GM19043 (cell line): ENCODE results near the gene ALK.

ENCODE experiments used
- ATAC-seq: cut with Tn5 transposase; IDR thresholded peaks from one replicate; pipeline ENCODE4 v1.9.1; 2021; ENCODE audit warnings: low read depth; ENCODE audit not compliant: unreplicated experiment

ALK gene

DNA sequence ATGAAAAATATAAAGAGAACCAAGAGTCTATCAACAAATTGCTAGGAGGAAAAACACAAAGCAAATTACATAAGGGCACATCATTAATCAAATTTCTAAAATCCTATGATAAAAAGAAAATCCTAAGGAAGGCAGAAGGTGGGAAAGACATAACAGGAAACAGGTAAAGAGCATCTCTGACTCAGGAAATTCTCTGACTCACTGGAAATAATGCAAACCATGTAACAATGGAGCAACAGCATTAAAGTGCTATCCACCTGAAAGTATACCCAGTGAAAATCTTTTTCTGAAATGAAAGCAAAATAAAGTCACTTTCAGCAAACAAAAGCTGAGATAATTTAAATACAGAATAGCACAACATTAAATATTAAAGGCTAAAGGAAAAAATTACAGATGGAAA lies 10.9 kb downstream of the ALK start:
- no peak for ATAC-seq

DNA sequence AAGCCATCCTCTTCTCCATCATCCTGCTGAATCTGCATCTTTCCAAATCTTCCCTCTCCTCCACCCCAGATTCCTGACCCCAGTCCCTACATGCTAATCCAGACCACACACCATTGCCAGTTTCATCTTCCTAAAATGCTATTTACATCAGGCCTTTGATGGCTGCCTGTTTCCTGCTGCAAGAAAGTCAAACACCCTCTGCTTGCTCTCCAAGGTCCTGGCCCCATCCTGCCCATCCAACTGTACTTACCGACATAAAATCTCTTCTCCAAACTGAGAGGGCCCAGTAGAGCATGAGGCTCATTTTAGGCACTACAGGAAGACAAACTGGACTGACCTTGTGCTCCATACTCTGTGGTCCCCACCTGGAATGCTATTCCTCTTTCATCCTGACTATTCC lies 19.0 kb downstream of the ALK start:
- no peak for ATAC-seq

DNA sequence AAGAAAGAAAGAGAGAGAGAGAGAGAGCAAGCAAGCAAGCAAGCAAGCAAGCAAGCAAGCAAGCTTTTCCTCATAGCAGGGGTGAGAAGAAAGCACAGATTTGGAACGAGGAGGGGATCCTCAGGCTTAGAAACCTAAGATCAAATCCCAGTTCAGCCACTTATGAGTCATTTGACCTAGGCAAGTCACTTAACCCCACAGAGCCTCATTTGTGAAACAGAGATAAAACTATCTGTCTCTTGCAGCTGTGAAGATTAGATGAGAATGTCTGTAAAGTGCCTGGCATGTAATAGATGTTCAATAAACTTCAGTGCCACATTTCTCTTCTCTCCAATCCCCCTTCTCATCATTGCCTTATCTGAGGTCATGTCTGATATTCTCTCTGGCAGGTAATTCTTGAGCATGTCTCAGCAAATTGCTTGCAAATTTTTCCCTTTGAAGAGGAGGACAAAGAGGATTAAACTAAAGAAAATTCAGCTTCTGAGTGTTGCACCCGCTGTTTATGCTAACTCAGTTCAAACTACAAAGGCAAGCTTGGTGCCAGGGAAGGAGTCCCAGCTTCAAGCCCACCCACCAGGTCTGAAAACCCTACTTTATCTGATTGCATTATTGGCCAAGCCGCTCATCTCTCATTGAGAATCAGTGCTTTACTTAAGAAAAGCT lies 20.3 kb downstream of the ALK start:
- no peak for ATAC-seq

DNA sequence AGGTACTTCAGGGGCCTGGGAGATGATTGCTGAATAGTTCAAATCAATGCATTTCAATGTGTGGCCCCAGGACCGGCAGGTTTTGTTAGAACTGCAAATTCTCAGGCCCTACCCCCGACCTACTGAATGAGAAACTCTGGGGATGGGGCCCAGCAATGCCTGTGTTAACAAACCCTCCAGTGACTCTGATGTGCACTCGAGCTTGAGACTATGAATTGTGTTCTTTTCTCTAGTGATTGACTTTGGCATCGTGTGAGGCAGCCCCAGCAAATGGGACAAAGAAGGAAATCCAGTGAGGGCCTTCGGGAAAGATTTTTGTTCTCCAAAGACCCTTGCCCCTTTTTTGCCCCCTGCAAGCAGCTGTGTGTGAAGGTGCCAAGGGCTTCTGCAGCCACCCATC lies 22.4 kb downstream of the ALK start:
- no peak for ATAC-seq

DNA sequence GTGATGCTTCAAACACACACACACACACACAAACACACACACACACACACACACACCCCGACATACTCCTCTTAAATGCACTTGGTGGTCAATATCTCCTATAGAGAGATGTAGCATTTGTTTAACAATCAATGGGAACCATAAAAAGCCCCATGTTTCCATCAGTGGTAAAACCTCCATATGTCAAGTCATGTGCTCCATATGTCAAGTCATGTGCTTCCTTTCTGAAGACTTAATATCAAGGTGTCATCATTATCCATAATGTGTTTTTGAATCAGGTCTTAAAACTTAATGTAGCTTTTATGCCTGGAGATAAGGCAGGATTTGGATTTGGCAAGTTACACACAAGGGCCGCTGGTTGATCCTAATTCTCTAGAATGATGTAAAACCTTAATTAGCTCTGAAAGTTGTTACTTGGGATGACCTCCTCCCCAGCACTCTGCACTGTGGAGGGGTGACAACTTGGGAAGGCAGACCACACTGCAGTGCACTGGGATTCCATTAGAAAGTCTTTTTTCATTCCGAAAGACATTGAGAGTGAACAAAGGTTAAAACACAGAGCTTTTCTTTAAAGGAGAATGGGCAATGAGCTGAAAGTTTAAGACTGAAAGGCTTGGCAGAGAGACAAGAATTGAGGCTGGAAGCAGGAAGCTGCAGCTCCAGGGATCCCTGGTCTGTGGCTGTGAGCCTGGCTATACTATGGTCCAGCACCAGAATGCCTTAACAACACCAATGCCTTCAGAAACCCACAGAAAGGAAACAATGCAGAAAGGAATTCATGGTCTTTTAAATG lies 26.4 kb downstream of the ALK start:
- no peak for ATAC-seq

DNA sequence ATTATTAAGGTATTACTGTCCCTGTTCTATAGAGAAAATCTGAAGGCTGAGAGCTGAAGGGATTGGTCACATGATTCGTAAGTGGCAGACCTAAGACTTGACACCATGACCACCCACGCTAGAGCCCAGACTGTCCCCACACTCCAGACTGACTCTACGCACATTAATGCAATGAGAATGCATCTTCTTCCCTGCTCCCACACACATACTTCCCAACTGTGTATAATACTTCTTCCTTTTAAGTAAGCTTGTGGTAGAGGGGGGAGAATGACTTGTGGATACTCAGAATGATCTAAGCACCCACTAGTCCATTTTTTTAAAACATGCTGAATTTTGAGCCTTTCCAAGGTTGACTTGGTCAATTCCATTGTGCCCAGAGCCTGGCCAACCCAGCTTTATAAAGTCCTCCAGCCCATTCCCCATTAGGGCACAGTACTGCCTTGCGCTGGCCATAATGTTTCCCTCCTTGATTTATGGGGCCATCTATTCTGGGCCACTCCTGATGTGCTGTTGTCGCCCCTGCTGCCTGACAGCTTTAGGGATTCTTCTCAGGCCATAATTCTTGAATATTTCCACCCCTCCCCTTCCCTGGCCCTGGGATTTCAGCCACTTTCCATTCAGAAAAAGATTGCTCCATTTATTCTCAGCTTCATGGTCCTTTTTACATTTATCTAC lies 28.7 kb downstream of the ALK start:
- no peak for ATAC-seq

DNA sequence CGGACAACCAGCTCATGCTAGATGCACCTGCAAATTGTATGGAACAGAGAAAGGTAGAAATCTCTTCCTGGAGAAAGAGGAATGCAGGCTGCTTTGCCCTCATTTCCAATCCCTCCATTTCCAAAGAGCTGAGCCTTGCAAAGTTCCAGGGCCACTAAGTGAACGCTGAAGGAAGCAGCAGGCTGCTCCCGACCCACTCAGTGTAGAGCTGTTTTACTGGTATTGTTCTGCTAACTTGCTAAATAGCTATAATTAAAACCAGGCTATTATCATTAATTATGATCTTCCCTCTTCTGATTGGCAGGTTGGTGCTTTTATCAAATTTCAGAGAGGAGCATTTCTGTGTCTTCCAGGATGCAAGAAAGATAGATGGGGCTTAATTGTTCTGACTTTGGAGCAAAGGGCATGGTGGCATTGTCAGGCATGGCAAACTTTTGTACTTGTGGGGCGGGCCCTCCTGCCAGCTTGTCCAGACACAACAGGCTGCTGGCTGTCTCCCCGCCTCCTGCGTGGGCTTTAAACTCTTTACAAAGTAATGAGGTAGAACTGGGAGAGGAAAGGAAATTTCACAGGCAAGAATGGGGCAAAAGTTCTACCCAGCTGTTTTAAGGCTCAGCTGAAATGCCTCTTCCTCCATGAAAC lies 40.2 kb downstream of the ALK start:
- ATAC-seq = no peak

DNA sequence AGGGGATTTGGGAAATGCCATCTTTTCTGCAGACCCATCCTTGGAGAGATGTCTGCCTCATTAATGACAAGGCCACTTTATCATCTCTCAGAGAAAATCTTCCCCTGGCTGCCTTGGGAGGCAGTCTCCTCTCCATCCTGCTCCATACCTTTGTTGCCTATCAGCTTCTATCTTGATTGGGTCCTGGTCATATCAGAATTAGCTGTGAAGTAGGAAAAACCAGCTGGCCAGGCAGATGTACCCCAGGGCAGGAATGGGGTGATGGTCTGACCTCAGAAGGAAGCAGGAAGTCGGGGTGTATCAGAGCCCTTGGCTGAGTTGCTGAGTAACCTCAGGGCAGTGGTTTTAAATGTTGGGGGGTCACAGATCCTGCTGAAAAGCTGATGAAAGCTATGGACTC lies 41.3 kb downstream of the ALK start:
- ATAC-seq = no peak

DNA sequence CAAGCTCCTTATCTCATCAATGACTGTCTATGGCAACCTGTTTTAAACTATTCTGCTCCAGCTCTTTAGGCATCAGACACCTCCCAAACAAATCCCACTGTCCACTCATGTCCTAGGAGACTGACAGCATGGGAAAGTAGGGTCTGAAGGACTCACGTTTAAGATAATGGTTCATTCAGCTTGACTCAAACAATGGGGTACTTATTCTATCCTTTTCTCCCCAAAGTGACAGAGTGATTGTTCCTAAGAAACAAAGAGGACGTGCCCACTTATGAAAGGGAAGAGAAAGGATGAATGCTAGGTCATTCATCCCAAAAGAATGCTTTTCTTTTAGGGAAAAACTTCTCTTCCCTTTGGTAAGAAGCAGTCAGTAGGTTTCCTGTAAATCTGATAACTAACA lies 41.9 kb downstream of the ALK start:
- ATAC-seq = no peak

DNA sequence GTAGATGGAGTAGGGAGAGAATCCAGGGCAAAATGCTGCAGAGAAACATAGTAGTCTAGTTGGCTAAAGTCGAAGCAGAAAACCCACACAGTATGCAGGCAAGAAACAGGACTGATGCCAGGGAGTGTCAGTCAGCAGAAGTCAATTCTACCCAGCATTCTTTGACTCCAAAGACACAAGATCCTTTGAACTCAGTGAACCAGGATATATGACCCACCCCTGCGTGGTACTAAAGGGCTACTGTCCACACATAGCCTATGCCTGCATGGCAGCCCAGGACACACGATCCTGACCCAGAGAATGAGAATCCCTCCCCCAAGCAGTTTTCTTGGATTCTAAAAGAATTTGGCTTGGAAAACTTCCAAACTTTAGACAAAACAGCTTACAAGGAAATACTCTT lies 42.5 kb downstream of the ALK start:
- ATAC-seq = no peak

DNA sequence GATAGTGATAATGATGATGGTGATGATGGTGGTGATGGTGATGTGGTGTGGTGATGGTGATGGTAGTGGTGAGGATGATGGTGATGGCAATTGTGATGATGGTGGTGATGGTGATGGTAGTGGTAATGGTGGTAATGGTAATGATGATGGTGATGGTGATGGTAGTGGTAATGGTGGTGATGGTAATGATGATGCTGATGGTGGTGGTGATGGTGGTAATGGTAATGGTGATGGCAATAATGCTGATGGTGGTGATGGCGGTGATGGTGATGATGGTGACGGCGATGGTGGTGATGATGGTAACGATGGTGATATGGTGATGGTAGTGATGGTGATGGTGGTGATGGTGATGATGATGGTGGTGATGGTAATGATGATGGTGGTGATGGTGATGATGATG lies 45.0 kb downstream of the ALK start:
- no peak for ATAC-seq

DNA sequence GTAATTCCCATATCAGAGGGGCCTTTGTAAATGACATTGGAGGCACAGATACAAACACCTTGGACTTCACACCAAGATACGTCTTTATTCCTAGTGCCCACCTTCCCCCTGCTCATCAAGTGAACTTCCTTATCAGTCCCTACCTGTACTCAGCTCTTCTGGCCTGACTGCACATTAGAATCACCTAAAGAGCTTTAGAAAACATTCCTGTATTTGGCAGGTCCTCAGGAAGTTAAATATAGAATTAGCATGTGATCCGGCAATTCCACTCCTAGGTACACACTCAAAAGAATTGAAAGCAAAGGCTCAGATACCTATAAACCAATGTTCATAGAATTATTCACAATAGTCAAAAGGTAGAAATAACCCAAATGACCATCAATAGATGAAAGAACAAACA lies 46.6 kb downstream of the ALK start:
- no peak for ATAC-seq

DNA sequence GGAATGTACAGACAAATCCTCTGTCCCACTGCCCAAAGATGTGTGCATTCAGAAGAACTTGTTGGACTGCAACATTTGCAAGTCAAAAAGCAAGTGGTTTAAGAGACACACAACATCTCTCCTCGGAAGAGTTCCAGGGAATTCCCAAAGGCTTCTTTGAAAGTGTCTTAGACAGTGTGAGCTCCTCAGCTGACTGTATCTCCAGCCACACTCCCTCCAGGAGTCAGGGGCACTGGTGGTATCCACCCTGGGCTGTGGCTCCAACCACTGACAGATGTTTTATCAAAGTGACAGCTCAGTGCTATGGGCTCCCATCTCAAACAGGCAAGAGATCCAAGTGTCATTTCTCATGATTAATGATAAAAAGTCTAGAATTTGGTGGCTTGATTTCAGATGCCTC lies 48.5 kb downstream of the ALK start:
- ATAC-seq = no peak

DNA sequence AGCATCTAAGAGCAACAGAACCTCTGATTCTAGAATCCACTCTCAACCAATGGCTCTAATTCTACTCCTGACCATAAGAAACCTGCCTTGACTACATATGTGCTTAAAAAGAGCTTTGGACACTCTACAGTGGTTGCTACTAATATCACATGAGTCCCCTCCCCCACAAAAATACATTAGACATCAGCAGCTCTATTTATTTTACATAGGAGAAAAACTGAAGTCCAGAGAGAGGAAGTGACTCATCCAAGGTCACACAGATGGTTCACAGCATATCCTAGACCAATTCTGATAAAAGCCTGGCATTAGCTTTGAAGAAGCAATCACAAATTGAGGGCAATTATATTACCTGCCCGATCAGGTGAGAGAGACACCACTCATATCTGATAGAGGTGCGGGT lies 49.8 kb downstream of the ALK start:
- ATAC-seq = no peak

DNA sequence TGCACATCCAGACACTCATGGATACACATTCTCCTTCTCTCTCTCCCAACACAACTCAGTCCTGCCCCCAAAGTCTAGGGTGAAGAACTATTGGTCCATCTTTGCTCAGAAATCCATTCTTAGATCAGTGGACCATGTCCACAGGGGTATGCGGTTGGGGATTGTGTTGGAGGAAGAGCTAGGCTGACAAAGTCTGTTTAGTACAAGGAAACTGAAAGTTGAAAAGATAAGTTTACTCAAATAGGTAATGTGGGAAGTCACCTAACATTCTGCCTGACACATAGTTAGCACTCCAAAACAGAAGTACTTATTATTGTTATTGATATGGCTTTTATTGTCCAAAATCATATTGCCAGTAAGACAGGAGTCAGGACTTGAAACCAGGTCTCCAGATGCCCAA lies 55.9 kb downstream of the ALK start:
- no peak for ATAC-seq

DNA sequence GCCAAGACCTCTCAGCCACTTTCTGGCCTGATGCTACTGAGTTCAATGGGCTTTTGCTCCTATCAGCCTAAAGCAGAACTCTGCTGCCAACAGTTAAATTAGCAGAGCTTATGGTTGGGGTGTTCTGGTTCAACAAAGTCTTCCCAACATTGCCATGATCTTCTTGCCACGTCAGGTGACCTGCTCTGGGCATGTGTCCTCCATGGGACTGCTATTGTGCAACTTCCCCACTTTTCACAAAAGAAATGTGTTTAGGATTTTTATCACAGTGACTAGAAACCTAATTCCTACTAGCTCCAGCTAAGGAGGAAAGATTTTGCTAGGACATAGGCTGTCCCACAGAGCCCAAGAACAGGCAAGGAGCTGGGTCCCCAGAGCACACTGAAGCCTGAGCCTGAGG lies 56.4 kb downstream of the ALK start:
- ATAC-seq = no peak

DNA sequence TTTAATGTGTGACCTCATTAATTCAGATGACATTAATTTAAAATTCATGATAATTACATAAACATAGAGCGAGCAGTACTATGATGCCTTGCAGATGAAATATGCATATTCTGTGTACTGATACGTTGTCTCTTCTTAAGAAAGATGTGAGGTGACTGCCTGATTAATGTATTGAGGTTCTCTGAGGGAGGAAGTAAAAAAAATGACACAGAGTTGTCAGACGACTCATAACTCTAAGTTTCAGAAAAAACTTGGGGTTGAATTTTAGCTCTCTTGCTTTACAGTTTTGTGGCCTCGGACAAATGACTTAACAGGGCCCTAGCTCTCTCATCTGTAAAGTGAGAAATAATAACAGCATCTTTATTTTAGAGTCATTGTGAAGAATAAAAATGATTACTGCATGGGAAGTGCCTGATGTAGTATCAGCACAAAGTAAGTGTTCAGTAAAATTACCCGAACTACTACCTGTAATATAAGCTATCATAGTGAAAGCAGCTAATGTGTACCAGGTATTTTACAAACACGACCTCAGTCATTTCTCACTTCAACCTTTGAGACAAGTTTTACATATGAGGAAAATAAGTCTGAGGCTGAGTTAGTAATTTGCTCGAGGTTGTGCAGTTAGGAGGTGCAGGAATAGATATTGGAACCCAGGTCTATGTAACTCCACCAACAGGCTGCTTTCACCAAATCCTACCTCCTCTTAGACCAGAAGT lies 65.3 kb downstream of the ALK start:
- peak; percentile 79 for ATAC-seq

DNA sequence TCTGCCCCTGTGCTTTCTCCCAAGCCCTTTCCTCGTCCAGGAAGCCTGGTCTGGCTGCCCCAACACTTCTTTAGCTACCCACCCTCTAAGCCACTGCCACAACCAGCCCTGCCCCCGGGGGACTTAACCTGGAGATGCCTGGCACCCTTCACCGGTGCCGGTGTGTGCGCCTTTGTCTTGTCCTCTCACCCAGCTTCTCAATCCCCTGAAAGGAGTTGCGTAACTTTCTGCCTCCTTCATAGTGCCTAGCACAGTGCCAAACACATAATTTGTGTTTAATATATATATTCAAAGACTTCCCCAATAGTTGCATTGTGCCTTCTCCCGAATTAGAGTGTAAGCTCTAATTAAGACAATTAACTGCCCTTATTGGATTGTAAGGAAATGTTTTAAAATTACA lies 70.6 kb downstream of the ALK start:
- ATAC-seq = no peak

DNA sequence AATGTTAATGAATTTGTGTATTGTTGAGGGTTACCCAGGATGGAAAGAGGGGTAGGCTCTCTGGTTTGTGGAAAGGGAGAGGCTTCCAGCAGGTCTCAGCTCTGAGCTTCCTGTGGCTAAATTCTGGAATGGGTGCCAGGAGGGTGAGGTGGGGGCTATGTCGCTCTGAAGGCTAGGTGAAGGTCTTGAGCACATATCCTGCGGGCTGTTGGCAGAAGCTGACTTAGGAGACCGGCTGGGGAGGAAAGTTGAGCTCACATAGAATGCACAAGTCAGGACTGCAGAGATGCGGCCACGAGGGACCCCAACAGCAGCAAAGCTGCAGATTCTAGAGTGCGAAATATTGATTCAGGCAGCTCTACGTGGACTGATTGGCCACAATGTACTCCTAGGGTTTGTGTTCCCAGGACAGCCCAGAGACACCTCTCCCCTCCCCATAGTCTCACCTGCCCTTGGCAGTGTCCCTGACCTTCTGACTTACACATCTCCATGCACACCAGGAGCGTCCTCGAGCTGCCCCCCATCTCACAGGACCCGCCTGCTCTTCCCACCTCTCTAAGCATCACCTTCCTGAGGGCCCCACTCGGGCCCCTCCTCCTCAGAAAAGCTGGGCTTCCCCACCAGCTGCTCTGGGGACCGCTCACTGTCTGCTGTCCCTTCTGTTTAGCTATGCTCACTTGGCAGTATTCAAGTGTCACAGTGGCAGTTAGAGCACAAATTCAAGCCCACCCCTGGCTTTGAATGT lies 72.6 kb downstream of the ALK start:
- no peak for ATAC-seq

DNA sequence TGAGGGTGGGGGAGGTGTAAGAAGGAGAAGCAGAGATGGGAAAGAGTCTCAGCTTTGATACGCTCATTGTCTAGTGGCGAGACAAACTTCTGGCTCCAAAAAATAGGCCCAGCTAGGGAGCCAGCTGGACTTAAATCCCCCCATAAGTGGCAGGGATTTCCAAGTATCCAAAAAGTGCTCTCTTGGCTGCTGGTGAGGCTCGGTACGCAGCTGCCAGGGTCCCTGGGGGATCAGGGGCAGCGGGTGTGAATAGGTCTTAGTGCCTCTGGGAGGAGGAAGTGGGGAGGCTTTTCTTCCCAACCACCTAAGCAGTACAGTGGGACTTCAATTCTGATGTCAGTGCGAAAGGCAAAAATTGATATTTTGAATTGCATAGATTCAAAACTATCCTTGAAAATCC lies 73.5 kb downstream of the ALK start:
- ATAC-seq = no peak
